Activated CD8-positive, alpha-beta memory T cell treated with anti-CD3 and anti-CD28 coated beads, Interleukin-2, amount 10 ng/mL, durations not matched to agents 7 days and 5 days (primary cell): ENCODE data around the gene LRRC3. TPM values are rescaled to one million over a fixed set of nuclear protein-coding genes. Genes with fewer than 3 reads are reported as not detected.
"Not testable (repeated sequence)": the region's sequence is repeated elsewhere in the genome, so short reads cannot be mapped to it uniquely, and the experiment has no call there.

Source experiments
- ATAC-seq: fragments of 150-1000 bp; cut with Tn5 transposase; one replicate; pipeline ENCODE4 v1.10.0; 2021; ENCODE audit warnings: moderate library complexity
- CTCF ChIA-PET: fragments of 350-600 bp; sonication (Branson Sonifier 250); formaldehyde crosslinking; loops from one replicate; lab custom pipeline; 2021; ENCODE audit warnings: antibody characterized with exemption; lab: Charles Lee
- DNase-seq: peaks from one replicate; pipeline ENCODE4 v3.0.0-alpha.2; 2020
- H3K27ac Mint-ChIP-seq: one replicate; pipeline ENCODE4 v1.8.0; 2021; ENCODE audit warnings: mild to moderate bottlenecking, mixed read lengths
- H3K27me3 Mint-ChIP-seq: one replicate; pipeline ENCODE4 v1.8.0; 2021; ENCODE audit warnings: mixed read lengths
- H3K36me3 Mint-ChIP-seq: one replicate; pipeline ENCODE4 v1.8.0; 2021; ENCODE audit warnings: mild to moderate bottlenecking, mixed read lengths
- H3K4me1 Mint-ChIP-seq: one replicate; pipeline ENCODE4 v1.8.0; 2021; ENCODE audit warnings: mixed read lengths
- H3K4me3 Mint-ChIP-seq: one replicate; pipeline ENCODE4 v1.8.0; 2021; ENCODE audit warnings: mild to moderate bottlenecking, moderate library complexity, mixed read lengths
- H3K9me3 Mint-ChIP-seq: one replicate; pipeline ENCODE4 v1.8.0; 2022; ENCODE audit warnings: low read depth, mixed read lengths
- total RNA-seq, 2 experiments: library from RNA; stranded (reverse); gene quantifications; one replicate each; pipeline ENCODE4 v1.2.3, GENCODE V29; 2021

The LRRC3 gene
- total RNA-seq, 2 experiments from 2014 or later = 2.3 to 3.9 TPM

DNA sequence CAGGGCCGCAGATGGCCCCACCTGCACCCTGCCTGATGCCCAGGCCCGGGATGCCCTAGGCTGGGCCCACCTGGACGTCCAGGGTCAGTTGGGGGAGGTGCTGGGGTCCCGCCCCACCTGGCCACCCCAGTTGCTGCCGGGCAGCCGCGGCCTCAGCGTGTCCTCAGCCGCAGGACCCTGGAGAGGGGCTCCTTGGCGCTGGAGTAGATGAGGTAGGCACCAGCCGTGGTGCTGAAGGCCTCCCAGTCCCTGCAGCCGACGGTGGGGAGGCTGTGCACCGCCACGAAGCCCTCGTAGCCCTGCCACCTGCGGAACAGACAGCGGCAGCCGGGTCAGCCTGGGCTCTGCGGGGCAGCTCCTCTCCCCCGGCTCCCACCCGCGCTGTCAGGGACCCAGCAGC is 44.3 kb downstream of the LRRC3 start:
- H3K4me1 Mint-ChIP-seq = peaks cover 7% of the 10 kb centered on the region
- DNase-seq (no peak), ATAC-seq (no peak)
- H3K36me3 Mint-ChIP-seq = no peaks in the 10 kb centered on the region
- H3K27me3 Mint-ChIP-seq = peaks cover 18% of the 10 kb centered on the region
- no peak overlapping the region for H3K27ac Mint-ChIP-seq
- H3K4me3 Mint-ChIP-seq = no peak overlapping the region
- H3K9me3 Mint-ChIP-seq = no peaks in the 10 kb centered on the region
- CTCF ChIA-PET = no interaction called here

DNA sequence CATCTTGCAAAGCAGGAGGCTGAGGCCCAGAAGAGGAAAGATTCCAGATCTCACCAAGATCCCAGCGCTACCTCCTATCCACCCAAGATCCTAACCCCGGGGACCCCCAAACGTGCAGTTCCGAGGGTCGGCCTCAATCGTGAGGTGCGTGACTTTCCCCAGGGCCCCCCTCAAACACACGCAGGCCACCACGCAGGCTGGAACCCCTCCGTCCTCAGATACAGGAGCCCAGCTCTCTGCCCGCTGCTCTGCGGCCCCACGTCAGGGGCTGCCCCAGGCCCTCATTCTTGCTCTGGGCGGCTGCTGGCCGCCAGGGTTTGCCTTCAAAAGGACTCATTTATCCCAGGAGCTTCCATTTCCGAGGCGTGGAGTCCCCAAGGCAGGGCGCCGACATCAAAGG is 44.8 kb downstream of the LRRC3 start:
- Mint-ChIP-seq H3K9me3 (no peaks in the 10 kb centered on the region), H3K4me3 (no peak overlapping the region), H3K27ac (no peak overlapping the region), H3K36me3 (no peaks in the 10 kb centered on the region), H3K27me3 (peaks cover 18% of the 10 kb centered on the region), H3K4me1 (peaks cover 7% of the 10 kb centered on the region)
- CTCF ChIA-PET = interaction anchor here (2.8 kb wide), 1 partner anchor 293 kb away, joined by 12 read pairs; no protein-coding TSS in a partner anchor
- no peak for DNase-seq
- no peak for ATAC-seq

DNA sequence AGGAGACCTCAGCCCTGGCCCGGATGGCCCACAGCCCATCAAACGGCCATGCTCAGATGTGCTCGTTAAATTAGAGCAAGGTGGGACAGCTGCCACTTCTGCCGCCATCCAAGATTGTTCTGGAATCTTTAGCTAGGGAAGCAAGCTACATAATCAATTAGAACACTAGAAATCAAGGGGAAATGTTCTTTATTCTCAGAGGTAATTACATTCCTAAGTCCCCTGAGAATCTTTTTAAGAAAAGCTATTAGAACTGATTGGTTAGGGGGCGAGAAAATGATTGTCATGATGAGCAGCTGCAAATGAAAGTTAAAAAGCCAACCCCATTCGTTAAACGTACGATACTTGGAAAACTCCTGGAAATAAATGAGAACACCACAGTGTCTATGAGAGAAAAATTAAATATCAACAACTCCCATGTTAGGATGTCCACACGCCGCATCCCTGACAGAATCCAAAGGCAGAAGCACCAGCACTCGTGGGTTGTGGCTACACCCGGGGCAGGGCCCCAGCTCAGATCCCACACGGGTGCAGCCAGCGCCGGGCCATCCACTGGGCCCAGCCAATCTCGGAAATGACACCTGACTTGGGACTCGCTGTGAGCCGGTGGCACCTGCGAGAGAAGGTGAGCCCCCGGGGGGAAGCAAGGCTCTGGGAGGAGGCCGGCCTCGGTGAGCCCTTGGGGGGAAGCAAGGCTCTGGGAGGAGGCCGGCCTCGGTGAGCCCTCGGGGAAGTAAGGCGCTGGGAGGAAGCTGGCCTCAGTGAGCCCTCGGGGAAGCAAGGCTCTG is 47.1 kb downstream of the LRRC3 start:
- peaks cover 13% of the 10 kb centered on the region for H3K4me1 Mint-ChIP-seq
- H3K27ac Mint-ChIP-seq = no peak overlapping the region
- H3K27me3 Mint-ChIP-seq = peaks cover 3% of the 10 kb centered on the region
- H3K9me3 Mint-ChIP-seq = no peaks in the 10 kb centered on the region
- ATAC-seq (no peak), DNase-seq (no peak)
- no peaks in the 10 kb centered on the region for H3K36me3 Mint-ChIP-seq
- CTCF ChIA-PET = interaction anchor here (1.5 to 2.8 kb wide), 2 partner anchors 22 to 291 kb away, joined by 4 to 12 read pairs; no protein-coding TSS in a partner anchor
- no peak overlapping the region for H3K4me3 Mint-ChIP-seq

DNA sequence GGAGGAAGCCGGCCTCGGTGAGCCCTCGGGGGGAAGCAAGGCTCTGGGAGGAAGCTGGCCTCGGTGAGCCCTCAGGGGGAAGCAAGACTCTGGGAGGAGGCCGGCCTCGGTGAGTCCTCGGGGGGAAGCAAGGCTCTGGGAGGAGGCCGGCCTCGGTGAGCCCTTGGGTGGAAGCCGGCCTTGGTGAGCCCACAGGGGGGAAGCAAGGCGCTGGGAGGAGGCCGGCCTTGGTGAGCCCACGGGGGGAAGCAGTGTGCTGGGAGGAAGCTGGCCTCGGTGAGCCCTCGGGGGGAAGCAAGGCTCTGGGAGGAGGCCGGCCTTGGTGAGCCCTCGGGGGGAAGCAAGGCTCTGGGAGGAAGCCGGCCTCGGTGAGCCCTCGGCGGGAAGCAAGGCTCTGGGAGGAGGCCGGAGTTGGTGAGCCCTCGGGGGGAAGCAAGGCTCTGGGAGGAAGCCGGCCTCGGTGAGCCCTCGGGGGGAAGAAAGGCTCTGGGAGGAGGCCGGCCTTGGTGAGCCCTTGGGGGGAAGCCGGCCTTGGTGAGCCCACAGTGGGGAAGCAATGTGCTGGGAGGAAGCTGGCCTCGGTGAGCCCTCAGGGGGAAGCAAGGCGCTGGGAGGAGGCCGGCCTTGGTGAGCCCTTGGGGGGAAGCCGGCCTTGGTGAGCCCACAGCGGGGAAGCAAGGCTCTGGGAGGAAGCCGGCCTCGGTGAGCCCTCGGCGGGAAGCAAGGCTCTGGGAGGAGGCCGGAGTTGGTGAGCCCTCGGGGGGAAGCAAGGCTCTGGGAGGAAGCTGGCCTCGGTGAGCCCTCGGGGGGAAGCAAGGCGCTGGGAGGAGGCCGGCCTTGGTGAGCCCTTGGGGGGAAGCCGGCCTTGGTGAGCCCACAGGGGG is 47.9 kb downstream of the LRRC3 start:
- not testable (repeated sequence) for H3K27ac Mint-ChIP-seq, H3K36me3 Mint-ChIP-seq, H3K27me3 Mint-ChIP-seq, H3K9me3 Mint-ChIP-seq, ATAC-seq, DNase-seq, H3K4me3 Mint-ChIP-seq
- H3K4me1 Mint-ChIP-seq = peaks cover 14% of the 10 kb centered on the region
- CTCF ChIA-PET = interaction anchor here (1.5 to 2.8 kb wide), 2 partner anchors 23 to 290 kb away, joined by 4 to 12 read pairs; no protein-coding TSS in a partner anchor

DNA sequence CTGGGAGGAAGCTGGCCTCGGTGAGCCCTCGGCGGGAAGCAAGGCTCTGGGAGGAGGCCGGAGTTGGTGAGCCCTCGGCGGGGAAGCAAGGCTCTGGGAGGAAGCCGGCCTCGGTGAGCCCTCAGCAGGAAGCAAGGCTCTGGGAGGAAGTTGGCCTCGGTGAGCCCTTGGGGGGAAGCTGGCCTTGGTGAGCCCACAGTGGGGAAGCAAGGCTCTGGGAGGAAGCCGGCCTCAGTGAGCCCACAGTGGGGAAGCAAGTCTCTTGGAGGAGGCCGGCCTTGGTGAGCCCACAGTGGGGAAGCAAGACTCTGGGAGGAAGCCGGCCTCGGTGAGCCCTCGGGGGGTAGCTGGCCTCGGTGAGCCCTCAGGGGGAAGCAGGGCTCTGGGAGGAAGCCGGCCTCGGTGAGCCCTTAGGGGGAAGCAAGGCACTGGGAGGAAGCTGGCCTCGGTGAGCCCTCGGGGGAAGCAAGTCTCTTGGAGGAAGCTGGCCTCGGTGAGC is 48.6 kb downstream of the LRRC3 start:
- H3K27ac Mint-ChIP-seq = no peak overlapping the region
- no peaks in the 10 kb centered on the region for H3K9me3 Mint-ChIP-seq
- CTCF ChIA-PET = interaction anchor here (3.0 kb wide), 1 partner anchor 290 kb away, joined by 20 read pairs; no protein-coding TSS in a partner anchor
- no peaks in the 10 kb centered on the region for H3K27me3 Mint-ChIP-seq
- no peak for ATAC-seq
- peaks cover 14% of the 10 kb centered on the region for H3K4me1 Mint-ChIP-seq
- H3K4me3 Mint-ChIP-seq = no peak overlapping the region
- no peak for DNase-seq
- H3K36me3 Mint-ChIP-seq = no peaks in the 10 kb centered on the region

DNA sequence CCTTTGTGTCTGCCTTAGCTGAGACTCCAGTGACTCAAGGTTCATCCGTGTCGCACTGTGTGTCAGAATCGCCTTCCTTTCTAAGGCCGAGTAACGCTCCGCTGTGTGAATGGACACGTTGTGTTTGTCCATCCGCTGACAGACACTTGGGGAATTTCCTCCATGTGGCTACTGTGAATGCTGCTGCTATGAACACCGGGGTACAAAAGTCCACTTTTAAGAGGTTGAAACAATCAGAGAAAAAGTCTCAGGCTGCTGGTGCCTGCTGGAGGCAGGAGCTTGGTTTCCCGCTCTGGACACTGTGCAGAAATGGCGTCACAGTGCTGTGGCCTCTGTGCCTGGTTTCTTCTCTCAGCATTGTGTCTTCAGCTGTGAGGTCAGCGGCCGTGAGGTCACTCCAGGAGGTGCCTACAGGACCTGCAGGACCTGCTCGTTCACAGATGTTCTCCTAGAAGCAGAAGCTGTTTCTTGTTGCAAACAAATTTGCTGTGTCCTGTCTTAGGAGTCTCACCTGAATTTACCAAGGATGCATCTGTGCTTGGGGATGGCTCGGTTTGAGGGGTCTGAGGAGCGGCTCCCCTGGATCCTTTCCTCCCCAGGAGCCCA is 50.5 kb downstream of the LRRC3 start:
- H3K36me3 Mint-ChIP-seq = no peaks in the 10 kb centered on the region
- ATAC-seq (no peak), DNase-seq (no peak)
- no peaks in the 10 kb centered on the region for H3K9me3 Mint-ChIP-seq
- no peak overlapping the region for H3K4me3 Mint-ChIP-seq
- H3K27ac Mint-ChIP-seq = no peak overlapping the region
- no peaks in the 10 kb centered on the region for H3K27me3 Mint-ChIP-seq
- CTCF ChIA-PET = interaction anchor here (0.8 to 3.0 kb wide), 2 partner anchors 237 to 288 kb away, joined by 3 to 20 read pairs; no protein-coding TSS in a partner anchor
- peaks cover 16% of the 10 kb centered on the region for H3K4me1 Mint-ChIP-seq

DNA sequence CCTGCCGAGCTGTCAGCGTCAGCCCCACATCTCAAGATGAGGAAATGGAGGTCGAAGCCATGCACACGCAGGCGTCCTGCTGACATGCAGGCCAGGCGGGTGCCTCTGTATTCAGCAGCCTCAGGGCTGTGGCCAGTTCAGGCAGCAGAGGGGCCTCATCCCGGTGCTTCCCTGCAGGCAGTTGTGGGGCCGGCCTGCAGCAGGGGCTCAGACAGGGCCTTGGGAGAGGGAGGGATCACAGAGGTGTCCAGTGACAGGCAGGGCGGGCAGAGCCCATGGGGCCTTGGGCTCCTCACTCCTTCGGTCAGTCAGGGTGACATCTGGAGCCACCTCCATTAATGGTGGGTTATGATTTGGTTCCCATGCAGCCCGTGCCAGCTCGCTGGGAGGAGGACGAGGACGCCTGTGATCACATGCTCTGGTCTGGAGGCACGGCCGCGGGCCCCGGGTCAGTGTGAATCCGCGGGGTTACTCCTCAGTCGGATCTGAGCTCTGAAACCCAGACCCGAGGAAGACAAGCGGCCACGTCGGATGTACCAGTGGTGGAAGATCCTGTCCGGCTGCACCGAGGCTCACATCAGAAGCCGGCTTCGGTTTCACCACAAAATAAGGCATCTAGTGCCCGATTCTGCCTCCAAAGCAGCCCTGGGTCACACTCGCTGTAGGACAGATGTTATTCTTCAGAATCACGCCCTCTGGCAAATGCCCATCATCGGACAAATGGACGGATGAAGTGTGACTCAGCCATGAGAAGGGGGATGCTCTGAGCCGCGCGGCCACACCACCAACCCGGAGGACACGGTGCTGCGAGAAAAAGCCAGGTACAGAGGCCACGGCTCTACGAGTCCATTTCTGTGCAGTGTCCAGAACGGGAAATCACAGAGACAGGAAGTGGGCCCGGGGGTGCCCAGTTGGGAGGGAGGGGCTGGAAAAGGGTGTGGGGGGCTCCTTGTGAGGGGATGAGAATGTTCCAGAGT is 51.3 kb downstream of the LRRC3 start:
- no peak overlapping the region for H3K27ac Mint-ChIP-seq
- ATAC-seq (no peak), DNase-seq (no peak)
- peaks cover 16% of the 10 kb centered on the region for H3K4me1 Mint-ChIP-seq
- H3K9me3 Mint-ChIP-seq = no peaks in the 10 kb centered on the region
- H3K4me3 Mint-ChIP-seq = no peak overlapping the region
- CTCF ChIA-PET = interaction anchor here (0.8 to 3.0 kb wide), 2 partner anchors 236 to 287 kb away, joined by 3 to 20 read pairs; no protein-coding TSS in a partner anchor
- no peaks in the 10 kb centered on the region for H3K27me3 Mint-ChIP-seq
- no peaks in the 10 kb centered on the region for H3K36me3 Mint-ChIP-seq

DNA sequence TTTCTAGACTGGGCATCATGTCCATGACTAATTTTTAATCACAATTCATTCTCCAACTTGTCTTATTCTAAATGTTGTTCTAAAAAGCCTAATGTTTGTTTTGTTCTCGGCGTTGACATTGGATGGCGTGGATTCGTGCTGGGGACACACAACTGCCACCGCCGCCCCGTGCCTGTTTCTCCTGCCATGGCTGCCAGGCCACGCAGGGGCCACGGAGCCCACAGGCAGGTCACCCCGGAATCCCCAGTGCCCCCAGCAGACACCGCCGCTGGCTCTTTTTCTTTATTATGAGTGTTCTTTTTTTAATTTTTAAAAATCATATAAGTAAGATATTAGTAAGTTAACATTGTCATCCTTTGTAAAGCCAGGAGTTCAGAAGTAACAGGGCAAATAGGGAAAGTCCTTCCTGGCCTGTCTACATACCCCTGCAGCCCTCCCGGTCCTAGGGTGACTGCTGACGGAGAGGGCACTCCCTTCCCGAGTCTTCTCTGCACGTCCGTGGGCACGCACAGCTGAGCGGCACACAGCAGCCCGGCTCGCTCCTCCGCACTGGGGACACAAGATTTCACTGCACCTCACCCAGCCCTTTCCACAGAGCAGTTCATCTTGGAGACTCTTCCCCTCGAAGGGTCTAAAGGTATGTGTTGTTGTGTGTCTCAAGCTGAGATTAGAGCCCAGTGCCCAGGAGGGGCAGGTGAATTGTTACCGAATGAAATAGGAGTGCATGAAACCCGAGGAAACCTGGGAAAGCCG is 52.5 kb downstream of the LRRC3 start:
- no peaks in the 10 kb centered on the region for H3K27me3 Mint-ChIP-seq
- no peak for ATAC-seq
- no peaks in the 10 kb centered on the region for H3K9me3 Mint-ChIP-seq
- H3K27ac Mint-ChIP-seq = no peak overlapping the region
- no peak for DNase-seq
- CTCF ChIA-PET = interaction anchor here (1.2 to 8.3 kb wide), 2 partner anchors 211 to 286 kb away, joined by 3 to 99 read pairs; no protein-coding TSS in a partner anchor
- no peak overlapping the region for H3K4me3 Mint-ChIP-seq
- H3K36me3 Mint-ChIP-seq = no peaks in the 10 kb centered on the region
- H3K4me1 Mint-ChIP-seq = peaks cover 16% of the 10 kb centered on the region

DNA sequence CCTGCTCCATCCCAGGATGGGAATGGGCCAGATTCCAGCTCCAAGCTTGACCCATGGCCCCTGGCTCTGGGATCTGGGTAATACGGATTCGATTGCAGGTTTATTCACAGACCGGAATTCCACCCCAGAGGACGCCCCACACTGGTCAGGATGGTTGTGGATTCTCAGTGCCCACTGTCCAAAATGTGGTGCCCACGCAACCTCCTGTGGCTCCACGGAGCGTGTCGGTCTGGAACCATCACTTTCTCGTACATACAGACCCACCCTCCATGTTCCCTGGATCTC is 53.1 kb downstream of the LRRC3 start:
- CTCF ChIA-PET = interaction anchor here (1.2 to 8.3 kb wide), 2 partner anchors 210 to 285 kb away, joined by 3 to 99 read pairs; no protein-coding TSS in a partner anchor
- H3K9me3 Mint-ChIP-seq = no peaks in the 10 kb centered on the region
- H3K4me1 Mint-ChIP-seq = peaks cover 16% of the 10 kb centered on the region
- DNase-seq (no peak), ATAC-seq (no peak)
- no peaks in the 10 kb centered on the region for H3K36me3 Mint-ChIP-seq
- H3K27ac Mint-ChIP-seq = no peak overlapping the region
- H3K27me3 Mint-ChIP-seq = no peaks in the 10 kb centered on the region
- no peak overlapping the region for H3K4me3 Mint-ChIP-seq

DNA sequence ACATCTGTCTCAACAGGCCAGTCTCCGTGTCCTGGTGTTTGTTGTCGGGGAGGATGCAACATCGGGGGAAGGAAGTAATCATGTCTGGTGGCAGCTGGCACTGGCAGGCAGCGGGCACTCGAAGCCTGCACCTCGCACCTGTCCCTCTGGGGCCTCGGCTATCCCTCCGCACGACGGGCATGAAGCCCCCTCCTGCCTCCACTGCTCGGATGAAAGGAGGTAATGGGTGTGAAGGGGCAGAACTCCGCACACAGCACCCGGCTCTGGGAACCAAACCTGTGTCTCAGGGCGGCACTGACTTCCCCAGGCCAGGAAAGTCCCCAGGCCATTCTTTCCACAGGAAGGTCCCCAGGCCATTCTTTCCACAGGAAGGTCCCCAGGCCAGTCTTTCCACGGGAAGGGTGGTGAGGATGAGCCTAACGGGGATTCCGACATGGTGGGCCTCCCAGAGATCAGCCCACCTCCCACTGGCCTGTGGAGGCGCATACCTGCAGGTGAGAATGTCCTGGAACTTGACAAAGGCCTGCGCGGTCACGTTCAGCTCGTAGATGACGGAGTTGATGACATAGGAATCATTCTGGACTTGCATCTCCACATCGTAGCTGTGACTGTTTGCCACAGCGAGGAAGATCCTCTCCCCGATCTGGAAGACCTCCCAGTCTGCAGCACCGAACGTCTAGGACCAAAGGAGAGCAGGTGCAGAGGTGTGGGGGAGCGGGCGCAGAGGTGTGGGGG is 53.6 kb downstream of the LRRC3 start:
- no peaks in the 10 kb centered on the region for H3K27me3 Mint-ChIP-seq
- H3K27ac Mint-ChIP-seq = no peak overlapping the region
- DNase-seq (no peak), ATAC-seq (no peak)
- H3K9me3 Mint-ChIP-seq = no peaks in the 10 kb centered on the region
- peaks cover 14% of the 10 kb centered on the region for H3K4me1 Mint-ChIP-seq
- CTCF ChIA-PET = interaction anchor here (3.6 to 8.3 kb wide), 2 partner anchors 233 to 285 kb away, joined by 47 to 99 read pairs; no protein-coding TSS in a partner anchor
- no peaks in the 10 kb centered on the region for H3K36me3 Mint-ChIP-seq
- no peak overlapping the region for H3K4me3 Mint-ChIP-seq

DNA sequence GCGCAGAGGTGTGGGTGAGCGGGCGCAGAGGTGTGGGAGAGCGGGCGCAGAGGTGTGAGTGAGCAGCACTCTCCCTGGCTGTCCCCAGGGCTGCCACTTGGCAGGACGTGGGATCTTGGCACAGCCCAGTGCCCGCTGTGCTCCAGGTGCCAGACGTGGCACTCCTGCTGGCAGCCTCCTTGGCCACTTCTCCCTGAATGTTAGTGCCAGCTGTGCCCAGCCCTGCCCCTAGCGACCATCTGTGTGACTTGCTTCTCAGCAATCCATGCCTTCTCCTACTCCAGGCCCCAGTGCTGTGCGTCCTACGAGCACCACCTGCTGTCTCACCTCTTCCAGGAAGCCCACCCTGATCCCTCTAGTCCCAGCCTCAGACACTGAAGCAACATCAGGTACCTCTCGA is 54.2 kb downstream of the LRRC3 start:
- Mint-ChIP-seq H3K27ac (no peak overlapping the region), H3K27me3 (no peaks in the 10 kb centered on the region), H3K4me1 (peaks cover 9% of the 10 kb centered on the region), H3K36me3 (no peaks in the 10 kb centered on the region), H3K4me3 (no peak overlapping the region), H3K9me3 (no peaks in the 10 kb centered on the region)
- no peak for DNase-seq
- ATAC-seq = no peak
- CTCF ChIA-PET = interaction anchor here (0.9 to 8.3 kb wide), 19 partner anchors 12 to 291 kb away, joined by 3 to 99 read pairs (median 5); partner anchors contain the start of gene UBE2G2
